GM19043 (cell line): ENCODE results near the gene ALKBH5.

Source experiments
- ATAC-seq: cut with Tn5 transposase; IDR thresholded peaks from one replicate; pipeline ENCODE4 v1.9.1; 2021; ENCODE audit warnings: low read depth; ENCODE audit not compliant: unreplicated experiment

The ALKBH5 gene

DNA sequence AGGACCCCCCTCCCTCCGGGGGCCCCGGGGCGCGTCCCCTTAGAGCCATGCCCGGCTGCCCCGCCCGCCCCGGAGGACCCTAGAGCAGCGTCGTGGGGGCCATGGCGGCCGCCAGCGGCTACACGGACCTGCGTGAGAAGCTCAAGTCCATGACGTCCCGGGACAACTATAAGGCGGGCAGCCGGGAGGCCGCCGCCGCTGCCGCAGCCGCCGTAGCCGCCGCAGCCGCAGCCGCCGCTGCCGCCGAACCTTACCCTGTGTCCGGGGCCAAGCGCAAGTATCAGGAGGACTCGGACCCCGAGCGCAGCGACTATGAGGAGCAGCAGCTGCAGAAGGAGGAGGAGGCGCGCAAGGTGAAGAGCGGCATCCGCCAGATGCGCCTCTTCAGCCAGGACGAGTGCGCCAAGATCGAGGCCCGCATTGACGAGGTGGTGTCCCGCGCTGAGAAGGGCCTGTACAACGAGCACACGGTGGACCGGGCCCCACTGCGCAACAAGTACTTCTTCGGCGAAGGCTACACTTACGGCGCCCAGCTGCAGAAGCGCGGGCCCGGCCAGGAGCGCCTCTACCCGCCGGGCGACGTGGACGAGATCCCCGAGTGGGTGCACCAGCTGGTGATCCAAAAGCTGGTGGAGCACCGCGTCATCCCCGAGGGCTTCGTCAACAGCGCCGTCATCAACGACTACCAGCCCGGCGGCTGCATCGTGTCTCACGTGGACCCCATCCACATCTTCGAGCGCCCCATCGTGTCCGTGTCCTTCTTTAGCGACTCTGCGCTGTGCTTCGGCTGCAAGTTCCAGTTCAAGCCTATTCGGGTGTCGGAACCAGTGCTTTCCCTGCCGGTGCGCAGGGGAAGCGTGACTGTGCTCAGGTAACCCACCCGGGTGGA is 759 bp downstream of the ALKBH5 start:
- no peak for ATAC-seq

DNA sequence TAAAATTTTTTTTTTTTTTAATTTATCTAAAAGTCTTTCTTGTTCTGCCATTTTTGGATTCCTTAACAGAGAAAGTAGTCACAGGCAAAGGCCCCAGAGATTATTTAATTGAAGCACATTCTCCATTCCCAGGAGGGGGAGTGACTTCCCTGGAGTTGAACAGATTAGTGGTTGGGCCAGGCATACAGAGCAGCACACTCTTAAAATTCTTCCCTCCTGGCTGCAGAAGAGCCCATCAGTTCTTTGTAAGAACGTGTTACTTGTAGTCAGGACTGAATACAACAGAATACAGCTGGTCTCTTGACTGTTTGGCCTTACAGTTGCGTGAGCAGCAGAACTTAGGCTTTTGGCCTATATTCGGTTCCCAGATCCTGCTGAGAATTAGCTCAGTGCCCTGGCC is 1.8 kb downstream of the ALKBH5 start:
- no peak for ATAC-seq

- ATAC-seq, result no peak
These were observed 2.4 kb downstream of the ALKBH5 start for GRCh38 chr17:18185832-18186626.

GRCh38 chr17:18186627-18186982 is 3.0 kb downstream of the ALKBH5 start:
- no peak for ATAC-seq

DNA sequence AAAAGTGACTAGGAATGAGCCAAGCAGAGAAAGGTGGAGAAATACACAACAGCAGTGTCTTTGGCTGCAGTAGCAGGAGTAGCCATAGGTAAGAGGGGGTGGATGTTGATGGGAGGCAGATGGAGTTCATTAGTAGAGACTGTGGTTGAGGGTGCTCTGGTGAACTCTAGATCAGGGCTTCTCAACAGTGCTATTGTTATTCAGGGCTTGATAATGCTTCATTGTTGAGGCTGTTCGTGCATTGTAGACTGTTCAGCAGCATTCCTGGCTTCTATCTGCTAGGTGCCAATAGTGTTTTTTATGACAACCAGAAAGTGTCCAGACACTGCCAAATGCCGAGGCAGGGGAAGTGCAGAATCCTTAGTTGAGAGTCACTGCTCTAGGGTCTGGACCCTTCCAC is 3.6 kb downstream of the ALKBH5 start:
- no peak for ATAC-seq

GRCh38 chr17:18187821-18188761 is 4.5 kb downstream of the ALKBH5 start:
- no peak for ATAC-seq

GRCh38 chr17:18190628-18191235 is 7.1 kb downstream of the ALKBH5 start:
- no peak for ATAC-seq

DNA sequence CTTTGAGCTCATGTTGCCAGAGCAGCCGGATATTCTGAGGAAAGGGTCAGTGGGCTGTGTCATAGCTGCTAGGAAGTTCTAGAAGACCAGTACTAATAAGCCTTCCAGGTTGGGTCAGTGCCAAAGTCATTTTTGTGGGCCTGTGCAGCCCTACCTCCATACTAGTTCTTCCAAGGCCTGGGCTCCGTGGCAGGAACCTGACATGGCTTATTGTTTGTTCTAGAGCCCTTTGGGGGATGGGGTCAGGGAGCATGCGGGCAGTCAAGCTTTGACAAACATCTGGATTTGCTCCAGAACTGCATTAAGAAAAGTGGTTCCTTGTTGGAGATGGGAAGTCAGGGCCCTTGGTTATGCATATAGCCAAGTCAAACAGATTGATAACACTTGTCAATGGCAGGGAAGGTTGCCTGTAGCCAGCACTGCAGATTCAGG is 7.6 kb downstream of the ALKBH5 start:
- ATAC-seq, result no peak

- ATAC-seq, result no peak
These were observed 8.3 kb downstream of the ALKBH5 start for GRCh38 chr17:18191967-18192366.

DNA sequence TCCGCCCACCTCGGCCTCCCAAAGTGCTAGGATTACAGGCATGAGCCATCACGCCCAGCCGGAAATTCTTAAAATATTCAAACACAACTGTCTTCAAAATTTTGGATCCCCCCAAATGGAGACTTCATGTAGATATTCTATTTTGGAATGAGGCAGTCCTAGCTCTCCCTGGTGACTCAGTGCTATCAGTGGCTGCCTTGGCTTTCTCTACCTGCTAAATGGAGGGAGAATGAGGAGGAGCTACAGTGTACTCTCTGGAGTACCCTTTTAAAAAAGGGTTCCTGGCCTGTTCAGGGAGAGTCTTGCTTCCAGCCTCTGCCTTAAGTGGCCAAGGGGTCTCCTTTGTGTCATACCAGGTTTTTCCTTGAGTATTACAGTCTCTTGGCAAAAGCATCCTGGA is 10.8 kb downstream of the ALKBH5 start:
- ATAC-seq, result no peak

DNA sequence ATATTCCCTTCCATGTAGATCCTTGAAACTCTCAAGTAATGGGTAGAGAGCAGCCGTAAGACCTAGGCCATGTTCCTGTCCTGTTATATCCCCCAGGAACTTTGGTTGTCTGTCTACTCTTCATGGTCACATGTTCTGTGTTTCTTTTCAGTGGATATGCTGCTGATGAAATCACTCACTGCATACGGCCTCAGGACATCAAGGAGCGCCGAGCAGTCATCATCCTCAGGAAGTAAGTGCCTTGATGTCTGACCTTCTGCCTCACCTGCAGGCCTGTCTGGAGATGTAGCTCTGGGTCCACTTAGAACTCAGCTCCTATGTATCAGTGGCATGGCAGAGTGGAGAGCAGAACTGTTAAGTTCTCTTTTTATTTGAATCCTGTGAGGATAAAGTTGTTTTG is 11.2 kb downstream of the ALKBH5 start:
- ATAC-seq, result no peak

GRCh38 chr17:18195246-18195645 is 11.6 kb downstream of the ALKBH5 start:
- ATAC-seq, result no peak

DNA sequence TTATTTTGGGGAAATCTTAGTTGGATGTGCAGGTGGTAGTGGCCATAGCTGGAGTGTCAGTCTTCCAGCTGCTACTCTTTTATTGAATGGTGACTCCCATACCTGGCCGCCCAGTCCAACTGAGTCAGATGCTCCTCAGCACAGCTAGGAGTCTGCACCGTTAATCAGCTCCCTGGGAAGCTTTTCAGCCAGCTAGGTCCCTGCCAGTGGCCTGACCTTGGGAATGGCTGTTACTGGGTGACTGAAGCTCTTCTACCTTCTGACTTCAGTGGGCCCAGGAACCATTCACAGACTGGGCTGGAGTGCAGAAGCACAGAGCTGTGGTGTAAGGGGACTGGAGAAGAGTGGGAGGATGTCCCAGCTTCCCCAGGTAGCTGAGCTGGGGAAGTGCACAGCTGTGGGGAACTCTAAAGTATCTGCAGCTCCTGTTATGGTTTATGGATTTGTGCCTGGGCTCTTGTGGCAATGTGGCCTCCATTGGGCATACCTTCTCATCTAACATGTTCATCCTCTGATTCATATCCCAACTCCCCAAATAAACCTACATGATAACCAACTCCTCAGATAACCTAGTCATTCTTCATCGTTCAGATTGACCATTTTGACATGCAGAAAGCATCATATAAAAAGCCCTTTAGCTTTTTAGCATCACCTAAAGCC is 14.0 kb downstream of the ALKBH5 start:
- no peak for ATAC-seq

DNA sequence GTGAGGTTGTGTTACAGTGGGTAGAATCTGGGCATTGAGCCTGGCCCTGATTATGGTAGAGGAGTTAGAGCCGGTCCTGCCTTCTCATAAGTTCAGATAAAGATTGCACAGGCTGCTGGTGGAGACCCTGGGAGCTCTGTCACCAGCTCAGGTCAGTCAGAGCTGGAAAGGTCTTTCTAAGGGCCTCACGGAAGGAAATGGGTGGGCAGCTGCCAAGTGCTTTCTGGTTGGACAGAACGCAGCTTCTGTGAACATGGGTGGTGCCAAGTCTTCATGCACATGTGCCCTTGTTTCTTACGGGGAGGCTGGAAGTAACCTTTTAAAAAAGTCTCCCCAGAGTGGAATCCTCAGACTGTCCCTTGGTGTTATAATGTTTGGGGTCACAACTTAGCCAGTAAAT is 14.9 kb downstream of the ALKBH5 start:
- no peak for ATAC-seq

- no peak for ATAC-seq
These were observed 17.5 kb downstream of the ALKBH5 start for GRCh38 chr17:18201108-18201507.

- ATAC-seq, result no peak
These were observed 19.7 kb downstream of the ALKBH5 start for GRCh38 chr17:18203308-18203707.

DNA sequence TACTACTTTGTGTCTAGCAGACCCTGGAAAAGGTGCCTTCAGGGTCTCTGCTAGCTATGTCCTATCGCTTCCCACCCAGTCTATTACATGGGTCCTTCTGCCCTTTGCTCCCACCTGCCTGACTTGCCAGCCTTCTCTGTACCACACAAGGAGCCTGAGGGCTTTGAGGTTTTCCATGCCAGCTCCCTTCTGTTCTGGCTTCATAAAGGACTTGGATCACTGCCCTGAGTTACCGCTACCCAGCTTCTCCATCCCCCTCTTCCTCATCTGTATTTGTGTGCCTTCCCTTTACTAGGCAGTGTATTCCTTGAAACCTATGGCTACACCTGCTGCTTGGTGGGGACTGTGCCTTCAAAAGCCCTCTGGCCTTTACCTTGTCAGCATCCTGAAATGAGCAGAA is 22.2 kb downstream of the ALKBH5 start:
- ATAC-seq, result no peak

- no peak for ATAC-seq
These were observed 23.3 kb downstream of the ALKBH5 start for GRCh38 chr17:18206962-18207361.

- ATAC-seq, result no peak
These were observed 24.5 kb downstream of the ALKBH5 start for GRCh38 chr17:18208092-18208491.
